Measurements from ENCODE around the gene OR10S1.
"Not testable (repeated sequence)": the region's sequence is repeated elsewhere in the genome, so short reads cannot be mapped to it uniquely, and the experiment has no call there.

GRCh38 chr11:124015837-124016236 is 38.3 kb upstream of the OR10S1 start:
- TF ChIP-seq CTCF (IDR thresholded peaks at IDR 0.05; ENCODE audit: borderline replicate concordance, extremely low read depth, low read length, poor library complexity, severe bottlenecking); EZH2 (IDR thresholded peaks at IDR 0.05; ENCODE audit: borderline replicate concordance, low read depth, low read length, severe bottlenecking): not testable (repeated sequence)

Measured in DND-41 (cell line).